Mucosa of gallbladder (tissue), 1 donor: Measurements from ENCODE around the gene LOXL3. TPM values are rescaled to one million over a fixed set of nuclear protein-coding genes. Genes with fewer than 3 reads are reported as not detected.
"Not testable (repeated sequence)": the region's sequence is repeated elsewhere in the genome, so short reads cannot be mapped to it uniquely, and the experiment has no call there.

ENCODE experiments used
- DNase-seq: peaks from one replicate; pipeline ENCODE4 v3.0.0-alpha.2; 2020; ENCODE audit warnings: low spot score
- total RNA-seq: library from RNA; stranded (reverse); gene quantifications from one replicate; pipeline ENCODE4 v1.2.1, GENCODE V29; 2021
- donor health status: DM: no; HTN: no; CAD: no.

The LOXL3 gene
- total RNA-seq, 1 donor from 2014 or later, result 15.9 TPM

GRCh38 chr2:74573747-74574562 is 20.2 kb upstream of the LOXL3 start:
- DNase-seq, result no peak

DNA sequence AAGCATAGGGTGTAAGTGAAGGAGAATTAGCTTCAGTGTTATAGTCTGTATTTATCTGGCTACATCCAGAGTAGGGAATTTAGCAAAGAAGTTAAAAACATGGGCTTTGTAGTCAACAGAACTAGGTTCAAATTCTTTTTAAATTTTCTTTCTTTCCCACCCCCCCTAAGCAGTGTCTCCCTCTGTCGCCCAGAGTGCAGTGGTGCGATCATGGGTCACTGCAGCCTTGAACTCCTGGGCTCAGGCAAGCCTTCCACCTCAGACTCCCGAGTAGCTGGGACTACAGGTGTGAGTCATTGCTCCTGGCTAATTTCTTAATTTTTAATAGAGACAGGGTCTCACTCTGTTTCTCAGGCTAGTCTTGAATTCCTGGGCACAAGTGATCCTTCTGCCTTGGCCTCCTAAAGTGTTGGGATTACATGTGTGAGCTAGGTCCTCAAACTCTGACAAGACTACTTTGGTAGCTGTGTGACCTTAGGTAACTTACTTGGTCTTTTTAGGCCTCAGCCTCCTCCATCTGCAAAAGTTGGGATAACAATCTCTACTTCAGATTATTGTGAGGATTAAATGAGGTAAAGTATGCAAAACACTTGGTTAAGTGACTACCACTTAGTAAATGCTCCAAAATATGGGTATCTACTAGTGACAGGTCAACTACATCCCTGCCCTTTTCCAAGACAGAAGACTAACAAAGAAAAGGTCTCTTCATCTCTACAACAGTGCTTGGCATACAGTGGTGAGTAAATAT is 18.6 kb upstream of the LOXL3 start:
- DNase-seq, result no peak

- DNase-seq, result no peak
These were observed 17.3 kb upstream of the LOXL3 start for GRCh38 chr2:74571058-74571457.

DNA sequence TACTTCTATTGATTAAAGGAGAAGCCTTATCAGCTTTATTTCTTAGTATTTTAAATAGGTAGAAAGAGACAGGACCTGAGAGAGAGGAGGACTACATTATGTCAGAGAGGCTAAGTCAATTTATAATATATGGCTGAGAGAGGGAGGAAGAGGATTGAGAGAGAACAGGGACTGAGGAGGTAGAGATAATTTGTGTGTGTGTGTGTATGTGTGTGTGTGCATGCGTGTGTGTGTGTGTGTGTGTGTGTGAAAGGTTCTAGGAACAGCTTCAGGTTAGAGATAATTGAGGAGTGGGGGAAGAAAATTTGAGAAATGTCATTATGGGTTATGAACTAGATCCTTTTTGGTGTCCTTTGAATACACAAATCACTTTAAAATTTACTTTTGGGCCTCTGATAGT is 15.9 kb upstream of the LOXL3 start:
- no peak for DNase-seq

- DNase-seq, result no peak
These were observed 14.1 kb upstream of the LOXL3 start for GRCh38 chr2:74567881-74568280.

GRCh38 chr2:74566754-74567085 is 13.0 kb upstream of the LOXL3 start:
- no peak for DNase-seq

DNA sequence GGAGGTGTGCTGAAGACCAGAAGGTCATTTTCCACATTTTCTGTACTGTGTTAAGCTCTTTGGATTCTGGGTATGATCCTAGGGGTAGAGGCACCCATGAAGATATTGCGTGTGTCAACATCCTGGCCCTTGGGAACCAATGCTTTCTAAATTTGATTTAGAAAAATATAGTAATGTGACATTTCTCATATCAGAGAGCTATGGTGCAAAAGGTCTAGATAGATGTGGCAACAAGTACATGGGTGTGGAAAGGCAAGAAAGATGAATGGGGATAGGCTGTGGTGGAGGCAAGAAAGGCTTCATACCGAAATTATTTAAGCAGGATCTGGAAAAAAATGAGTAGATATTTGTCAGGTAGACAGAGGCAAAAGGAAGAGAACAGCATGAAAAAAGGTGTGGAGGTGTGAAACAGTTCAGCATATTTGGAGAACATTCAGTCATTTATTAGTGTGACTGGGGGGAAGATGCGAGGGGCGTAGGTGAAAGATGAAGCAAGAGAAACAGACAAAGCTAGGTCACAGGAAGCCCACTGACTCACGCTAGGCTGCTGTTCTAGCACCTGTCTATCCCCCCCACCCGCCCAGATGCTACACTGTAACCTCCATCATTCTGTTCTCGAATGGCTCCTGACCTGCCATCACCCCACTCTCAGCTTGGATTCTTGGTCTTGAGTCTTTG is 12.5 kb upstream of the LOXL3 start:
- DNase-seq, result no peak

GRCh38 chr2:74564222-74564621 is 10.5 kb upstream of the LOXL3 start:
- no peak for DNase-seq

GRCh38 chr2:74562126-74562775 is 8.5 kb upstream of the LOXL3 start:
- no peak for DNase-seq

GRCh38 chr2:74561022-74561421 is 7.3 kb upstream of the LOXL3 start:
- not testable (repeated sequence) for DNase-seq

- DNase-seq, result no peak
These were observed 6.8 kb upstream of the LOXL3 start for GRCh38 chr2:74560591-74560990.

GRCh38 chr2:74559912-74560311 is 6.2 kb upstream of the LOXL3 start:
- DNase-seq, result no peak

GRCh38 chr2:74558284-74559230 is 4.8 kb upstream of the LOXL3 start:
- DNase-seq, result no peak

GRCh38 chr2:74556831-74557370 is 3.2 kb upstream of the LOXL3 start:
- DNase-seq, result no peak

DNA sequence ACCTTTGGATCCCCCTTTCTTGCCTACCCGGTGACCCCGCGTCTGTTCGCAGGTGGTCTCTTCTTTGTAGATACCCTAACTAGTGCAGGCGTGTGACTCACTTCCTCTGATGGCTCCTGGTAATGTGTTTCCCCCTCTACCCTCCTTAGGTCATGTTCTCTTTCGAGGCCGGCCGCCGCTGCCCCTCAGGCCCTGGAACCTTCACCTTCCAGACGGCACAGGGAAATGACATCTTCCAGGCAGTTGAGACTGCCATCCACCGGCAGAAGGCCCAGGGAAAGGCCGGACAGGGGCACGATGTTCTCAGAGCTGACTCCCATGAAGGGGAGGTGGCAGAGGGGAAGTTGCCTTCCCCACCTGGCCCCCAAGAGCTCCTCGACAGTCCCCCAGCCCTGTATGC is 2.4 kb upstream of the LOXL3 start:
- DNase-seq, result no peak

DNA sequence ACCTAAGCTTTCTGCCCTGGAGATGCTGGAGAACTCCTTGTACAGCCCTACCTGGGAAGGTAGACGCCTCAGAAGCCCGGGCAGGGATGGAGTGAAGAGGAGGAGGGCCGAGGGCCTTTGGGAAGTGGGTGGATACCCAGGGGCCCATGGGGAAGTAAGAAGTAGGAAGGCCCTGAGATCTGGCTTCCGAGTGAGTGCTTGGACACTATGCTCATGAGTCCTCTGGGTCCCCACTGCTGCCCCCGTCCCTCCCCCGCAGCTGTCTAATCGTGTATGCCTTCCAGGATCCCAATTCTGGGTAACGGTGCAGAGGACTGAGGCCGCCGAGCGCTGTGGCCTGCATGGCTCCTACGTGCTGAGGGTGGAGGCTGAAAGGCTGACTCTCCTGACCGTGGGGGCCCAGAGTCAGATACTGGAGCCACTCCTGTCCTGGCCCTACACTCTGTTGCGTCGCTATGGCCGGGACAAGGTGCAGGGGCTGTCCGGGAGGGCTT is 1.9 kb upstream of the LOXL3 start:
- no peak for DNase-seq

DNA sequence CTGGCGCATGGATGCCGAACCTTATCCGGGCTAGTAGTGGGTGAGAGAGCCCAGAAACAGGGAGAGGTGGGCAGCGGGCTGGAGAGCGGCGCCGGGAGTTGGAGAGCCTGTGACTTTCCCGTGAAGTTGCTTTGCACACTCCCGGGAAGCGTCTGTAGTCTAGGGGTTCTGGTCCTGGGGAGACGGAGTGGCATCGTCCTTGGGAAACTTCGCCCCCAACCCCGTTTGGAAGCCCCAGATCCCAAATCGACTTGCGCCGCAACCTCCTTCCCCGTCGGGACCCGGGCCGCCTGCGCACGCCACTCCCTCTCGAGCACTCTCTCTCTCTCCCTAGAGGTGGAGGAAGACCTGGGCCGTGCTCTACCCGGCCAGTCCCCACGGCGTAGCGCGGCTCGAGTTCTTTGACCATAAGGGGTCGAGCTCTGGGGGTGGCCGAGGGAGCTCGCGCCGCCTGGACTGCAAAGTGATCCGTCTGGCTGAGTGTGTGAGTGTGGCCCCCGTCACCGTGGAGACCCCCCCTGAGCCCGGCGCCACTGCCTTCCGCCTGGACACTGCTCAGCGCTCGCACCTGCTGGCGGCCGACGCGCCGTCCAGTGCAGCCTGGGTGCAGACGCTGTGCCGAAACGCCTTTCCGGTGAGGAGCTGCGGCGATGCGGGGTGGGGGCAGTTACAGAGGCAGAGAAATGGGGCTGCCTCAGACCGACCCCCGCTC is 1.2 kb upstream of the LOXL3 start:
- DNase-seq, result peak; percentile 33

DNA sequence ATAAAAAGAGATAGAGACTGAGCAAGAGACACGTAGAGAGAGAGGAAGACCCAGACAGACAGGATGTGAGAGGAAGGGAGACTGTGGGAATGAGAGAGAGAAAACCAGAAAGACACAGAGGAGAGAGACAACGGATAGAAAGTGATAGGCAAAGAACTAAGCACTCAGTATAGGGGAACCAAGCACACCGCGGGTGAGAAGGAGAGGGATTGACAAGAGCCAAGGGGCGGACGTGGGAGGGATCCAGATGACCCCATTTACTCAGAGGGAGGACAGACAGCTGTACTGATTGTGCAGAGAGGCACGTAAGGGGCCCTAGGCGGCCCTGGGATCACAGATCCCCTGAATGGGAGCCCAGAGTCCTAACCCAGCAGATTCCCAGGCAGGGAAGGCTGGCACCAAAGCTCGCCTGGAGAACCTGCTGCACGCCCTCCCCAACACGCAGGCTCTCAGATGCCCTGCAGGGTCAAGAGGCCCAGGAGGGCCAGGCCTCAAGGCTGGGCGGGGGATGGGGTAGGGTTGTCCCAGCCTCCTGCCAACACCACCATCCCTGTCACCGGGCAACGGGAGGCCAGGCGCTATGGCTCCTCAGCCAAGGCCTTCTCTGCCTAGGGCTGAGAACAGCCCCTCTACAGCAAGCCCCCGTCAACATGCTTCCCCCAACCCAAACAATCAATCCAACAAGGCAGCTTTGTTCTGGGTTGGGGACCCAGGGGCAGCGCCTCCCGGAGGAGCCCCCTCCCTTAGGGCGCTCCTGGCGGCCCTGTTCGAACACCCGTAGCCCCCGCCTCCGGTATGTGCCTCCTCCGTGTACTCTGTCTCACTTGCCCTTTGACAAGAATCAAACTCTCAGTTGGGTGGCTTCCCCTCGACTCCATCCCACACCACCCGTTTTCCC is 579 bp downstream of the LOXL3 start:
- no peak for DNase-seq
